Memory B cell (primary cell): Measurements from ENCODE around the gene ARF6.
A peak's percentile ranks its signal among the peaks of the same experiment; 100 is the strongest.
"Not testable (repeated sequence)": the region's sequence is repeated elsewhere in the genome, so short reads cannot be mapped to it uniquely, and the experiment has no call there.

Source experiments
- ATAC-seq: fragments of 150-1000 bp; cut with Tn5 transposase; 2 replicates; pipeline ENCODE4 v1.10.0; 2021; ENCODE audit warnings: low read depth, mild to moderate bottlenecking, moderate library complexity
- DNase-seq, 2 donors: peaks; one replicate each; pipeline ENCODE4 v3.0.0; 2022; ENCODE audit warnings: low spot score in 2 of 2
- H3K27ac Mint-ChIP-seq: one replicate; pipeline ENCODE4 v1.8.0; 2022; ENCODE audit warnings: mild to moderate bottlenecking, moderate library complexity, mixed read lengths
- H3K27me3 Mint-ChIP-seq: one replicate; pipeline ENCODE4 v1.8.0; 2022; ENCODE audit warnings: mixed read lengths
- H3K36me3 Mint-ChIP-seq: one replicate; pipeline ENCODE4 v1.8.0; 2022; ENCODE audit warnings: mild to moderate bottlenecking, mixed read lengths
- H3K4me1 Mint-ChIP-seq: one replicate; pipeline ENCODE4 v1.8.0; 2022; ENCODE audit warnings: mixed read lengths
- H3K4me3 Mint-ChIP-seq: one replicate; pipeline ENCODE4 v1.8.0; 2022; ENCODE audit warnings: mild to moderate bottlenecking, moderate library complexity, mixed read lengths
- H3K9me3 Mint-ChIP-seq: one replicate; pipeline ENCODE4 v1.8.0; 2022; ENCODE audit warnings: mixed read lengths

ARF6 gene

DNA sequence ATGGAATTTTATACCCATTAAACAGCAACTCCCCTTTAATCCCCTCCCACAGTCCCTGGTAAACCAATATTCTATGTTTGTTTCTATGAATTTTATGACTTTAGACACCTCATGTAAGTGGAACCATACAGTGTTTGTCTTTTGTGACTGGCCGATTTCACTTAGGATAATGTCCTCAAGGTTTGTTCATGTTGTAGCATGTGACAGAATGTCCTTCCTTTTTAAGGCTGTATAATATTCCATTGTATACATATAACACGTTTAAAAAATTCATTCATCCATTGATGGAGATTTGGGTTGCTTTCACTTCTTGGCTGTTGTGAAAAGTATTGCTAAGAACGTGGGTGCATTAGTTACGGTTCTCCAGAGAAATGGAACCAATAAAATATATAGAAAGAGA lies 40.2 kb downstream of the ARF6 start:
- H3K9me3 Mint-ChIP-seq: peaks cover 4% of the 10 kb centered on the region
- peaks cover 6% of the 10 kb centered on the region for H3K36me3 Mint-ChIP-seq
- peaks cover 24% of the 10 kb centered on the region for H3K4me1 Mint-ChIP-seq
- H3K4me3 Mint-ChIP-seq: no peak overlapping the region
- DNase-seq: no peak
- no peaks in the 10 kb centered on the region for H3K27me3 Mint-ChIP-seq
- no peak for ATAC-seq
- no peak overlapping the region for H3K27ac Mint-ChIP-seq

DNA sequence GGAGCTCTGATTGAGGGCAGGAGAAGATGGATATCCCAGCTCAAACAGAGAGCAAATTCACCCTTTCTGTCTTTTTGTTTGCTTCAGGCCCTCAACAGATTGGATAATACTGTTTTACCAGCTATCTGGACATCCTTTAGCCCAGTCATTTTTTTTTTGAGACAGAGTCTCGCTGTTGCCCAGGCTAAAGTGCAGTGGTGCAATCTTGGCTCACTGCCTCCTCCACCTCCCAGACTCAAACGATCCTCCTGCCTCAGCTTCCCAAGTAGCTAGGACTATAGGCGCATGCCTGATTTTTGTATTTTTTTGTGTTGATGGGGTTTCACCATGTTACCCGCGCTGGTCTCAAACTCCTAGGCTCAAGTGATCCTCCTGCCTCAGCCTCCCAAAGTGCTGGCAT lies 40.8 kb downstream of the ARF6 start:
- Mint-ChIP-seq H3K4me3 (no peak overlapping the region), H3K4me1 (peaks cover 22% of the 10 kb centered on the region), H3K36me3 (peaks cover 9% of the 10 kb centered on the region), H3K27me3 (no peaks in the 10 kb centered on the region), H3K9me3 (peaks cover 4% of the 10 kb centered on the region), H3K27ac (no peak overlapping the region)
- no peak for ATAC-seq
- DNase-seq: no peak

DNA sequence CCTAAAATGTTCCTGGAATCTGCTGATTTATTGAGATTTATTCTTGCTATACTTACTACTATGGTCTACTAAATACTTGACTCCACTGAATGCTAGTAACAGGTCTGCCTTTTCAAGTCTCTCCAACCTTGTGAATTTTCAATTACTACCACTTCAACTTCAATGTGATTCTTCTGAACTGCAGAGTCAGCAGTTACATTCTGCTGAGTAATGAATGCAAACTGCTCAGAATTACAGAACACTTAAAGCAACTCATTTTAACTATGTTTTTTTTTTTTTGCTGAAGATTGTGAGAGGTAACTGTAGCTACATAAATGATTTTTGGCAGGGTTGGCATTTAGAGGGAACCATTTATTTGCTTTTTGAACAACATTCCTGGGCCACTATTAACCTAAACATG lies 41.8 kb downstream of the ARF6 start:
- Mint-ChIP-seq H3K9me3 (peaks cover 6% of the 10 kb centered on the region), H3K36me3 (peaks cover 12% of the 10 kb centered on the region), H3K27me3 (no peaks in the 10 kb centered on the region), H3K4me1 (peaks cover 24% of the 10 kb centered on the region), H3K27ac (no peak overlapping the region), H3K4me3 (no peak overlapping the region)
- no peak for ATAC-seq
- DNase-seq: no peak

DNA sequence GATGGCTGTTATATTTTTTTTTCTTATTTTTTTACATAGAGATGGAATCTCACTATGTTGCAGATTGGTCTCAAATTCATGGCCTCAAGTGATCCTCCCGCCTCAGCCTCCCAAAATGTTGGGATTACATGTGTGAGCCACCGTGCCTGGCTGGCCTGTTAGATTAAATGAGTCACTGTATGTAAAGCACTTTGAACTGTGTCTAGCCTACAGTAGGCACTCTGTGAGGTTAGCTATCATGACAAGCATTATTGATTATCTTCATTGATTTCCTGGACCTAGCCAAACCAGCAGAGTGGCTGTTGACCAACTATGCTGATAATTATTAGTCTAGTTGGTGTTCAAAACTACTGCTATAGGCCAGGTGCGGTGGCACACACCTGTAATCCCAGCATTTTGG lies 42.6 kb downstream of the ARF6 start:
- DNase-seq: no peak

DNA sequence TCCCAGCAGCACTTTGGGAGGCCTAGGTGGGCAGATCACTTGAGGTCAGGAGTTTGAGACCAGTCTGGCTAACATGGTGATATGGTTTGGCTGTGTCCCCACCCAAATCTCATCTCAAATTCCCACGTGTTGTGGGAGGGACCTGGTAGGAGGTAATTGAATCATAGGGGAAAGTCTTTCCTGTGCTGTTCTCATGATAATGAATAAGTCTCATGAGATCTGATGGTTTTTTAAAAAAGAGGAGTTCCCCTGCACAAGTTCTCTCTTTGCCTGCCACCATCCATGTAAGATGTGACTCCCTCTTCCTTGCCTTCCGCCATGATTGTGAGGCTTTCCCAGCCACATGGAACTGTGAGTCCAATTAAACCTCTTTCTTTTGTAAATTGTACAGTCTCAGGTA lies 43.4 kb downstream of the ARF6 start:
- not testable (repeated sequence) for ATAC-seq, H3K4me3 Mint-ChIP-seq, DNase-seq, H3K9me3 Mint-ChIP-seq, H3K27me3 Mint-ChIP-seq
- Mint-ChIP-seq H3K27ac (peak overlapping the region; percentile 56), H3K36me3 (peaks cover 12% of the 10 kb centered on the region), H3K4me1 (peaks cover 21% of the 10 kb centered on the region)

More for the DNA sequence above, 42.6 kb downstream of the ARF6 start:
- peaks cover 27% of the 10 kb centered on the region for H3K4me1 Mint-ChIP-seq
- H3K36me3 Mint-ChIP-seq: peaks cover 12% of the 10 kb centered on the region
- no peak overlapping the region for H3K27ac Mint-ChIP-seq
- no peaks in the 10 kb centered on the region for H3K27me3 Mint-ChIP-seq
- H3K9me3 Mint-ChIP-seq: peaks cover 6% of the 10 kb centered on the region
- H3K4me3 Mint-ChIP-seq: no peak overlapping the region
- ATAC-seq: no peak

DNA sequence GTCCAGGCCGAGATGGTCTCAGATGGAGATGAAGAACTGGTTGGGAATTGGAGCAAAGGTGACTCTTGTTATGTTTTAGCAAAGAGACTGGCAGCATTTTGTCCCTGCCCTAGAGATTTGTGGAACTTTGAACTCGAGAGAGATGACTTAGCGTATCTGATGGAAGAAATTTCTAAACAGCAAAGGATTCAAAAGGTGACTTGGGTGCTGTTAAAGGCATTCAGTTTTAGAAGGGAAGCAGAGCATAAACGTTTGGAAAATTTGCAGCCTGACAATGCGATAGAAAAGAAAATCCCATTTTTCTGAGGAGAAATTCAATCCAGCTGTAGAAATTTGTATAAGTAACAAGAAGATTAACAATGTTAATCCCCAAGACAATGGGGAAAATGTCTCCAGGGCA lies 44.0 kb downstream of the ARF6 start:
- not testable (repeated sequence) for H3K9me3 Mint-ChIP-seq

DNA sequence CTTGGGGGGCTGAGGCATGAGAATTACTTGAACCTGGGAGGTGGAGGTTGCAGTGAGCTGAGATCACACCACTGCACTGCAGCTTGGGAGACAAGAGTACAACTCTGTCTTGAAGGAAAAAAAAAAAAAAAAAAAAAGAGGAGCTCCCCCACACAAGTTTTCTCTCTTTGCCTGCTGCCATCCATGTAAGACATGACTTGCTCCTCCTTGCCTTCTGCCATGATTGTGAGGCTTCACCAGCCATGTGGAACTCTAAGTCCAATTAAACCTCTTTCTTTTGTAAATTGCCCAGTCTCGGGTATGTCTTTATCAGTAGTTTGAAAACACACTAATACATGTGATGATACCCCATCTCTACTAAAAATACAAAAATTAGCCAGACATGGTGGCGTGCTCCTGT lies 46.3 kb downstream of the ARF6 start:
- Mint-ChIP-seq H3K36me3 (peaks cover 19% of the 10 kb centered on the region), H3K4me1 (peaks cover 21% of the 10 kb centered on the region)
- not testable (repeated sequence) for H3K4me3 Mint-ChIP-seq

More for the DNA sequence above, 44.0 kb downstream of the ARF6 start:
- not testable (repeated sequence) for H3K27me3 Mint-ChIP-seq, ATAC-seq, H3K4me3 Mint-ChIP-seq, DNase-seq
- peaks cover 18% of the 10 kb centered on the region for H3K4me1 Mint-ChIP-seq
- H3K36me3 Mint-ChIP-seq: peaks cover 12% of the 10 kb centered on the region
- peak overlapping the region; percentile 56 for H3K27ac Mint-ChIP-seq

DNA sequence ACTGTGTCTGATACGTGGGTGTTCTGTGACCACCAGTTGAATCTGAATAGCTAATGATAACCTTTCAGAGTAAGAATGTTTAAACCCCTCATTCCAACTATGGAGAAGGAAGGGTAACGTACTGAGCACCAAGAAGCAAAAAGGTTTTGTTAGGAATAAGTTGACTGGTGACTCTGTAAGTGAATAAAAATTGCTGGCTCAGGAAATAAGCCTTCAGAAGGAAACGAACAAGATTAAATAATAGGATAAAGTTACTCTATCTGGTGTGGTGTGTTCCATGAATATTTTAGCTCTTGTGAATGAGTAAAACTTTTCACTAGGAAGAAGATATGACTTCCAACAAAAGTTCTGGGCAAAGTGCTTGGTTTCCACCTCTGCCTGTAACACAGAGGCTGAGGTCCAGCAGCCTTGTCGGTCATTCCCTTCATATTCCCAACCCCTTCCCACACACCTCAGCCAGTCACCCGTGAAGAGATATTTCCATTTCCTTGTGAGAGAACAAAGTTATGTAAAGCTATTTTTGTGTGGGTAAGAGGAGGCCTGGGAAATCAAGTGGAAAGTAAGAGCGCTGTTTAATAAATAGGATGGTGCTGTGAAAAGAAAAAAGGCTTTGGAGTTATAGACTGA lies 47.1 kb downstream of the ARF6 start:
- no peak for ATAC-seq

More for the DNA sequence above, 46.3 kb downstream of the ARF6 start:
- not testable (repeated sequence) for DNase-seq, H3K27ac Mint-ChIP-seq, H3K27me3 Mint-ChIP-seq, ATAC-seq
- peaks cover 10% of the 10 kb centered on the region for H3K9me3 Mint-ChIP-seq

DNA sequence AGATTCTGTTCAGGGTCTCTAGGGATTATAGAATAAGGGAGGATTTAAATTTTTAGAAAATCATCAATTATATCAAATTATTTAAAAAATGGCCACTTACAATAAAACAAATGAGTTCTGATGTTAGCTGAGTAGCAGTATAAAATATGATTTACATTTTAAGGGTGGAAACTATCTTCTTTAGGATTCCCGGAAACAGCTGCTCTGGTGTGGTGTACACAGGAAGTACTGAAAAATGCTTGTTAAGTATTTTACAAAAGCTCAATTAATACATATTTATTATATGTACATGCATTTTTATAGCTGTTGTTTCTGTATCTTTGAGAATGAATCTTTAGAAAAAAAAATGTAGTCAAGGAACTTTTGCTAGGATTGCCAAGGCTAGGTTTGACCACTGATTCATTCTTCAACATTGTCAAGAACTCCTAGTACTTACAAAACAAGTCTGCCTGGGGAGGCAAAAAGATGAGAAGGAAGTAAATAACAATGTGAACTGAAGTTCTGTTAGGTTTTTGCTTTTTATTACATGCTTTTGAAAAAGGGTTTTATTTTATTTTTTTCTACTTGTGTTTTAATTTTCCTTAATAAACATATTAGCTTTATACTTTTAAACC lies 48.0 kb downstream of the ARF6 start:
- ATAC-seq (peak; percentile 59), DNase-seq (no peak)
- Mint-ChIP-seq H3K4me1 (peaks cover 26% of the 10 kb centered on the region), H3K4me3 (no peak overlapping the region), H3K27ac (no peak overlapping the region), H3K9me3 (peaks cover 10% of the 10 kb centered on the region), H3K36me3 (peaks cover 19% of the 10 kb centered on the region), H3K27me3 (no peaks in the 10 kb centered on the region)

More for the DNA sequence above, 47.1 kb downstream of the ARF6 start:
- peak overlapping the region; percentile 50 for H3K4me3 Mint-ChIP-seq
- H3K9me3 Mint-ChIP-seq: peaks cover 10% of the 10 kb centered on the region
- peaks cover 19% of the 10 kb centered on the region for H3K36me3 Mint-ChIP-seq
- peaks cover 21% of the 10 kb centered on the region for H3K4me1 Mint-ChIP-seq
- no peak overlapping the region for H3K27ac Mint-ChIP-seq
- DNase-seq: no peak
- no peaks in the 10 kb centered on the region for H3K27me3 Mint-ChIP-seq

DNA sequence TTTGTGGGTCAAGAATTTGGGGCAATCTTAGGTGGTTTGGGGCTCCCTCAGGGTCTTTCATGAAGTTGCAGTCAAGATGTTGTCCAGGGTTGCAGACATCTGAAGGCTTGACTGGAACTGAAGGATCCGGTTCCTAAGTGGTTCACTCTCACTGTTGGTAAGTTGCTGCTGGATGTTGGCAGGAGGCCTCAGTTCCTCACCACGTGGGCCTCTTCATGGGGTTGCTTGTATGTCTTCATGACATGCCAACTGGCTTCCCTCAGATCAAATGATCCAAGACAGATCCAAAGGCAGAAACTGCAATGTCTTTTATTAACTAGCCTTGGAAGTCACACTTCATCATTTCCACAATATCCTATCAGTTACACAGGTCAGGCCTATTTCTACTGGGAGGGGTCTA lies 49.2 kb downstream of the ARF6 start:
- Mint-ChIP-seq H3K27ac (no peak overlapping the region), H3K36me3 (peaks cover 12% of the 10 kb centered on the region), H3K27me3 (no peaks in the 10 kb centered on the region), H3K4me3 (no peak overlapping the region), H3K4me1 (peaks cover 25% of the 10 kb centered on the region), H3K9me3 (peaks cover 6% of the 10 kb centered on the region)
- ATAC-seq (no peak), DNase-seq (no peak)

DNA sequence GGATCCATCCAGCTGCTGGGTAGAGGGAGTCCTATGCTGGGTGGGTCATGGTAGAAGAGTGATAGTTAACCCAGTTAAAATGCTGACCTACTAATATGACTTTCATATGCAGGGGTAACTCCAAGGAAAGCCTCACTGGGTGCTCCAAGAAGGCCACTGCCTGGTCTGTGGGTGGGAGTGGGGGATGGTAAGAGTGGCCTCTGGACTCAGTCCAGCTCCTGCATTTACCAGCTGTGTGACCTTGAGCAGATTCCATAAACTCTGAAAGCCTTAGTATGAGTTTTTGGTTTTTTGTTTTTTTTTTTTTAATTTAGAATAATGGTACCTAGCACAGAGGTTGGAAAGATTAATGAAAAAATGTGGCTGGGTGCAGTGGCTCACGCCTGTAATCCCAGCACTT lies 51.6 kb downstream of the ARF6 start:
- DNase-seq (no peak), ATAC-seq (no peak)
- Mint-ChIP-seq H3K4me3 (no peak overlapping the region), H3K9me3 (peaks cover 5% of the 10 kb centered on the region), H3K4me1 (peaks cover 27% of the 10 kb centered on the region), H3K27ac (no peak overlapping the region), H3K27me3 (no peaks in the 10 kb centered on the region), H3K36me3 (peaks cover 10% of the 10 kb centered on the region)

DNA sequence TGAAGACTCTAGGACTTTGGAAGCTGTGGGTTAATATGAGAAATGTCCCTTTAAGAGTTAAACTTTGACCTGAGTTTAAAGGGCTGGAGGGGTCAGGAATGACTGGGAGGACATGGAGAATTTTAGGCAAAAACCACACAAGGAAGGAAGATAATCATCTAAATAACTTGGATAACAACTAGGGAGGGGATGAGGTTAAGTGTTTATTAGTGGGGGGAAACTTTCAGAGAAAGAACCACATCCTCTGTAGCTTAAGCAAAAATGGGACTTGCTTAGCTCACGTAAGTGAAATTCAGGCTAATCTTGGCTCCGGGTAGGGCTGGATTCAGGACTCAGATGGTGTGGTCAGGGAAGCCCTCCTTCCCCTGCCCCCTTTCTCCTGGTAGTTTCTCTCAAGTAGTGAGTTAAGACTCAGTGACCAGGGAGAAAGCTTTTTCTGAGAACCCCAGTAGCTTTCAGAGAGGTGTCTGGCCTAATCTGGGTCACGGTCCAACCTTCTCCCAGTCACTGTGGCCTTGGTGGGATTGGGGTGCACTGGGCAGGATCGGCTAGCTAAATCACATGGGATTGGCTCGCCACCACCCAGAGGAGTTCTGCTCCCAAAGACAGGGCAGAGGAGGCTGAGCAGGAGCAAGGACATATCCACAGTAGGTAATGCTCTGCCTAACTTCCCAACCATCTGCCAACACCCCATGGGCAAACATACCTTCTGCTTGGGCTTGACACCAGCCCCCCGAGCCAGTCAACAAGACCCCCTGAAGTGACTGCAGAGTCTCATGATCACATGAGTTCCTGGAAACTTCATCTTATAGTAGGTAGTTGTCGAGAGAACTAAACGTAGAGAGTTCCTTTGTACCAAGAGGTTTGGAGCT lies 52.8 kb downstream of the ARF6 start:
- Mint-ChIP-seq H3K27me3 (no peaks in the 10 kb centered on the region), H3K4me3 (no peak overlapping the region), H3K9me3 (peaks cover 5% of the 10 kb centered on the region), H3K36me3 (peaks cover 10% of the 10 kb centered on the region), H3K27ac (peak overlapping the region; percentile 2), H3K4me1 (peaks cover 26% of the 10 kb centered on the region)
- ATAC-seq (no peak), DNase-seq (no peak)
